GOT3 (cell line): ENCODE data around the gene REV3L.
A peak's percentile ranks its signal among the peaks of the same experiment; 100 is the strongest.
"Not testable (repeated sequence)": the region's sequence is repeated elsewhere in the genome, so short reads cannot be mapped to it uniquely, and the experiment has no call there.

Experiments
- DNase-seq: peaks from one replicate; lab custom pipeline; 2025; ENCODE audit warnings: mixed read lengths; lab: John Stamatoyannopoulos, UW

Gene REV3L

GRCh38 chr6:111482959-111483735 is at the start of gene REV3L:
Gene REV3L, minus strand, starts transcription at chr6:111483218. Its CDS starts 330 bp downstream, at chr6:111482888.
- DNase-seq, result peak; percentile 73

GRCh38 chr6:111531185-111531584 is 48.2 kb upstream of the REV3L start:
- no peak for DNase-seq

- DNase-seq, result no peak
Observed at GRCh38 chr6:111530667-111531066, 47.6 kb upstream of the REV3L start.

- DNase-seq, result no peak
Observed at GRCh38 chr6:111530218-111530617, 47.2 kb upstream of the REV3L start.

- no peak for DNase-seq
Observed at GRCh38 chr6:111527367-111527766, 44.3 kb upstream of the REV3L start.

GRCh38 chr6:111524735-111525134 is 41.7 kb upstream of the REV3L start:
- DNase-seq, result no peak

- DNase-seq, result no peak
Observed at GRCh38 chr6:111524252-111524651, 41.2 kb upstream of the REV3L start.

GRCh38 chr6:111523484-111524167 is 40.6 kb upstream of the REV3L start:
- DNase-seq, result no peak

- DNase-seq, result no peak
Observed at GRCh38 chr6:111522393-111523020, 39.5 kb upstream of the REV3L start.

GRCh38 chr6:111521497-111522270 is 38.7 kb upstream of the REV3L start:
- DNase-seq, result no peak

- DNase-seq, result no peak
Observed at GRCh38 chr6:111520524-111520923, 37.5 kb upstream of the REV3L start.

GRCh38 chr6:111517965-111518364 is 34.9 kb upstream of the REV3L start:
- DNase-seq, result no peak

GRCh38 chr6:111515259-111515658 is 32.2 kb upstream of the REV3L start:
- DNase-seq, result no peak

GRCh38 chr6:111514531-111514930 is 31.5 kb upstream of the REV3L start:
- DNase-seq, result not testable (repeated sequence)

- not testable (repeated sequence) for DNase-seq
Observed at GRCh38 chr6:111507219-111507618, 24.2 kb upstream of the REV3L start.

GRCh38 chr6:111505498-111505897 is 22.5 kb upstream of the REV3L start:
- not testable (repeated sequence) for DNase-seq

GRCh38 chr6:111503660-111504059 is 20.6 kb upstream of the REV3L start:
- DNase-seq, result no peak

- no peak for DNase-seq
Observed at GRCh38 chr6:111503194-111503593, 20.2 kb upstream of the REV3L start.

- DNase-seq, result no peak
Observed at GRCh38 chr6:111502154-111502553, 19.1 kb upstream of the REV3L start.

GRCh38 chr6:111499269-111499793 is 16.3 kb upstream of the REV3L start:
- no peak for DNase-seq

- DNase-seq, result no peak
Observed at GRCh38 chr6:111494951-111495635, 12.1 kb upstream of the REV3L start.
